Adrenal gland (tissue), 12 donors: ENCODE measurements around the gene PTPRD. TPM values are rescaled to one million over a fixed set of nuclear protein-coding genes. Genes with fewer than 3 reads are reported as not detected.

Source experiments
- DNase-seq, 7 donors: peaks; one replicate each; pipeline ENCODE4 v3.0.0-alpha.2; 2019 to 2020
- H3K27ac ChIP-seq, 5 donors: fragments of 200-600 bp; sonication (generic) in 4 of 5; 1 replicate in 3 of 5; 2 replicates in 2 of 5; pipeline versions ENCODE4 v1.5.1 to v1.8.0; 2016 to 2020; ENCODE audit warnings: mild to moderate bottlenecking in 1 of 5
- H3K27me3 ChIP-seq: fragments of 200-600 bp; 2 replicates; pipeline ENCODE4 v1.8.0; 2021
- H3K36me3 ChIP-seq, 2 donors: fragments of 200-600 bp; replicated peaks in 1 of 2; 1 replicate in 1 of 2; 2 replicates in 1 of 2; pipeline versions ENCODE4 v1.5.1 to v1.8.0; 2018 to 2022
- H3K4me1 ChIP-seq, 2 donors: fragments of 200-600 bp; replicated peaks in 1 of 2; 1 replicate in 1 of 2; 2 replicates in 1 of 2; pipeline versions ENCODE4 v1.5.1 to v1.8.0; 2018 to 2021
- H3K4me3 ChIP-seq, 4 donors: fragments of 200-600 bp; sonication (generic) in 3 of 4; one replicate each; pipeline ENCODE4 v1.5.1; 2016 to 2018
- H3K9me3 ChIP-seq, 3 donors: fragments of 200-600 bp; sonication (generic) in 1 of 3; replicated peaks in 1 of 3; 1 replicate in 2 of 3; 2 replicates in 1 of 3; pipeline versions ENCODE4 v1.5.1 to v1.8.0; 2016 to 2021
- POLR2A ChIP-seq, 2 donors: fragments of 450-650 bp; IDR thresholded peaks; one replicate each; pipeline ENCODE4 v1.6.1; 2017; ENCODE audit warnings: antibody characterized with exemption in 2 of 2, mild to moderate bottlenecking in 2 of 2, moderate library complexity in 1 of 2
- WGBS, 4 donors: extraction: QIAGEN DNeasy Blood & Tissue Kit in 2 of 4; methylation state at CpG; one replicate each; pipeline versions ENCODE4 v1.1.5 to v1.1.7; 2013 to 2017; 5-methylcytosine and 5-hydroxymethylcytosine counted together
- intact Hi-C, 2 donors: fragments of 100-400 bp; cut with DNase I; formaldehyde crosslinking; loops; one replicate each; pipeline versions ENCODE4 v1.14.1 to v1.15.0; 2022 to 2023
- polyA plus RNA-seq, 3 donors: library from polyadenylated mRNA; stranded (reverse); fragments of 200-250 nt in 2 of 3; fragments of 350-450 nt in 1 of 3; fragmentation: Illumina TruSeq in 1 of 3; extraction: RNeasy Lipid Tissue Mini Kit (QIAGEN cat#74804) in 1 of 3; gene quantifications; one replicate each; pipeline ENCODE4 v1.2.3, GENCODE V29; 2013 to 2014
- total RNA-seq, 9 donors: library from RNA; depleted of rRNA in 4 of 9; stranded (reverse); fragments of >200 nt in 4 of 9; fragments of 120-200 nt in 1 of 9; fragmentation: NEBNext Ultra II Directional in 1 of 9; extraction: Animal tissue kit (Norgen Biotek cat#: 25700) in 1 of 9; gene quantifications; one replicate each; pipeline versions ENCODE4 v1.1.0 to v1.2.4, GENCODE V29; 2013 to 2023
- TF ChIP-seq, protein P1 (sequence below), 6 experiments: fragments of 450-650 bp in 4 of 6; fragments of 200-600 bp in 2 of 6; sonication (generic) in 1 of 6; IDR thresholded peaks; 1 replicate in 5 of 6; 2 replicates in 1 of 6; pipeline versions ENCODE4 v1.5.1 to v1.8.0; 2016 to 2021; ENCODE audit warnings: antibody characterized with exemption in 6 of 6, mild to moderate bottlenecking in 2 of 6, moderate library complexity in 1 of 6
- donor health status: healthy with polysubstance abuse.
- donor health status: Bipolar disorder and iron deficiency.
- donor health status: DM: yes; HTN: yes; CAD: no.
- donor health status: DM: no; HTN: no; CAD: no.
- donor health status: DM: no; HTN: no; CAD: no.
- donor health status: DM: yes; HTN: yes; CAD: no.

The PTPRD gene
- total and polyA plus RNA-seq, 12 donors, result 0.61 to 71.2 (median 4.5) TPM

DNA sequence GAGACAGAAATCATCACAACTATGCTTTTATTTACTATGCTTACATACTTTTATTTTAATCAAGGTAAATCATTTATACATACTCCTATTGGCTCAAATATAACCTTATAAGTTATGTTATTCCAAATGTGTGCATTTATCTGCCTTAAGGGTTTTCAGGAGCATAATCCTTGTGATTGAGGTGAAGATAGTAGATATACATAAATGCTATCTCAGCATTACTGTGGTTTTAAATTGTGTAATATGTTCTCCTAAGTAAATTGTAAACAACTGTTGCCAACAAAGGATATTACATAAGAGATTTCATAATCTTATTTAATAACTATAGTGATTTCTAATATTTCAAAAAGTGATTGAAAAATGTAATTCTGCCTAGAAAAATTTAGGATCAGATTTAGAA lies 1438.4 kb downstream of the PTPRD start:
- H3K9me3 ChIP-seq, result no peaks in the 10 kb centered on the region

DNA sequence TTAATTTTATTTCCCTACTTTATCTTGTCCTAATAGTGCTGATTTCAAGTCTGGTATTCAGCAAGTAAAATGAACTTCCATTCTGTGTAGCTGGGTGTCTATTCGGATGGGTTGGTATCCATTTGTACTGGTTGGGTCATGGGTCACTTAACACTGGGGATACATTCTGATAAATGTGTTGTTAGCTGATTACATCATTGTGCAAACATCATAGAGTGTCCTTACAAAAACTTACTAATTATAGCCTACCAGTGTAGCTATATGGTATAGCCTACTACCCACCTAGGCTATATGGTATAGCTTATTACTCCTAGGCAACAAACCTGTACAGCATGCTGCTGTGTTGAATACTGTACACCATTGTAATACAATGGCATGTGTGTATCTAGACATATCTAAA lies 1439.5 kb downstream of the PTPRD start:
- Histone ChIP-seq H3K9me3 (no peaks in the 10 kb centered on the region), H3K4me1 (no peaks in the 10 kb centered on the region), H3K27me3 (no peaks in the 10 kb centered on the region), H3K36me3 (no peaks in the 10 kb centered on the region), H3K4me3 (no peak overlapping the region), H3K27ac (no peak overlapping the region)
- WGBS, 4 donors, result 71 to 78% (median 73%) methylated on average over 1 of the region's 1 CpG
- intact Hi-C loops, result no loop called here
- no peak for DNase-seq
- no peak for TF ChIP-seq POLR2A (IDR thresholded peaks at IDR 0.05)

More for the DNA sequence above, 1438.4 kb downstream of the PTPRD start:
- DNase-seq, result no peak
- intact Hi-C loops, result no loop called here
- Histone ChIP-seq H3K4me3 (no peak overlapping the region), H3K4me1 (no peaks in the 10 kb centered on the region), H3K36me3 (no peaks in the 10 kb centered on the region), H3K27me3 (no peaks in the 10 kb centered on the region), H3K27ac (no peak overlapping the region)
- TF ChIP-seq POLR2A (IDR thresholded peaks at IDR 0.05), result no peak
- TF ChIP-seq, protein P1, sequence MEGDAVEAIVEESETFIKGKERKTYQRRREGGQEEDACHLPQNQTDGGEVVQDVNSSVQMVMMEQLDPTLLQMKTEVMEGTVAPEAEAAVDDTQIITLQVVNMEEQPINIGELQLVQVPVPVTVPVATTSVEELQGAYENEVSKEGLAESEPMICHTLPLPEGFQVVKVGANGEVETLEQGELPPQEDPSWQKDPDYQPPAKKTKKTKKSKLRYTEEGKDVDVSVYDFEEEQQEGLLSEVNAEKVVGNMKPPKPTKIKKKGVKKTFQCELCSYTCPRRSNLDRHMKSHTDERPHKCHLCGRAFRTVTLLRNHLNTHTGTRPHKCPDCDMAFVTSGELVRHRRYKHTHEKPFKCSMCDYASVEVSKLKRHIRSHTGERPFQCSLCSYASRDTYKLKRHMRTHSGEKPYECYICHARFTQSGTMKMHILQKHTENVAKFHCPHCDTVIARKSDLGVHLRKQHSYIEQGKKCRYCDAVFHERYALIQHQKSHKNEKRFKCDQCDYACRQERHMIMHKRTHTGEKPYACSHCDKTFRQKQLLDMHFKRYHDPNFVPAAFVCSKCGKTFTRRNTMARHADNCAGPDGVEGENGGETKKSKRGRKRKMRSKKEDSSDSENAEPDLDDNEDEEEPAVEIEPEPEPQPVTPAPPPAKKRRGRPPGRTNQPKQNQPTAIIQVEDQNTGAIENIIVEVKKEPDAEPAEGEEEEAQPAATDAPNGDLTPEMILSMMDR (IDR thresholded peaks at IDR 0.05), result no peak

DNA sequence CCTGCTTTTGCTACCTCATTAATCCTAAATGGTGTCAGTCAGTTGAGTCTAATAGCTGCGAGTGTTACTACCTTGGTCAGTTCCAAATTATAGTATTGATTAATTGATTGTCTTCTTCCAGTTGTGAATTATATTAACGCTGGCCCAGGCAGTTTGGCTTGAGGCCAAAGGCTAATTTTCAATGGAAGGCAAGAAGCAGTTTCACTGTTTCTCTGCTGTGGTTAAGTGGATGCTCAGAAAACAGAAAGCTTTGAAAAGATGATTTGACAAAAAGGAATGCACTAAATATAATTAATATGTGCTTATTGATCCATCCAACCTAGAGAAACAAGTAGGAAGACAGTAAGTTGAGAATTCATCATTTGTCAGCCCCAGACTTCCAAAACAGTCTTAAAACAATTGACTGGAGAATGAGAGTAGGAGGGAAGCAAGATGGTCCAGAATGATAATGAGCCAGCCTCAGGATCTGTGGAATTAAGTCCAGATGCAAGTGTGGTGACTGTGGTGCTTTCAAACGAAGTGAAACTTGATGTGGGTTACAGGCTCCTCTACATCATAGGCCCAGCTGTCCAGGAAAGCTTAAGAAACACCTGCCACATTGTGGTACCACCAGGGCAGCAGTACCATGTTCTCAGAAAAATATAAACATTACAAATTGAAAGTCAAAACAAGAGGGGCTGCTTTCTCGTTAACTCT lies 1442.2 kb downstream of the PTPRD start:
- no peaks in the 10 kb centered on the region for H3K36me3 ChIP-seq
- H3K27me3 ChIP-seq, result no peaks in the 10 kb centered on the region
- H3K4me1 ChIP-seq, result no peaks in the 10 kb centered on the region
- intact Hi-C loops, result no loop called here
- no peak overlapping the region for H3K4me3 ChIP-seq
- WGBS, 4 donors, result 39 to 51% (median 47%) methylated on average over 4 of the region's 4 CpGs
- H3K9me3 ChIP-seq, result no peaks in the 10 kb centered on the region
- no peak for DNase-seq
- TF ChIP-seq, protein P1 (IDR thresholded peaks at IDR 0.05), result no peak
- no peak for TF ChIP-seq POLR2A (IDR thresholded peaks at IDR 0.05)
- no peak overlapping the region for H3K27ac ChIP-seq

DNA sequence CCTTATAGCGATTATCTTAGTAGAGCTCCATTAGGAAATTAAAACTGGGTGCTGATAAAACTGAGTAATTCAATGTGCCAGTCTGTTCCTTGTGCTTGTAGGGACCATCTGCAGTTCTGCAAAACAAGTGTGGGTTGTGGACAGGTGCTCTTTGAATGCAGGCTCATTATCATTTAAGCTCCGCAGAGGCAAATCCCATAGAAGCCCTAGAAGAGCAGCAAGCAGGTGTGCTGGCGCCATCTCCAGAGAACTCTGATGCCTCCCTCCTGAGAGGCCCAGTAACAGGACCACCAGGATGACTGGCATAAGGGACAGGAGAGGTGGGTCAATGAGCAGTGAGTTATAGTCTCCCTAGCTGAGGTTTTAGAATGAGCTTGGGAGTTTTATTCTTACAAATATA lies 1470.8 kb downstream of the PTPRD start:
- no peaks in the 10 kb centered on the region for H3K9me3 ChIP-seq
- 54 to 88% (median 69%) methylated on average over 3 of the region's 3 CpGs for WGBS, 4 donors
- H3K27ac ChIP-seq, result no peak overlapping the region
- no peaks in the 10 kb centered on the region for H3K27me3 ChIP-seq
- no peak for DNase-seq
- no peak overlapping the region for H3K4me3 ChIP-seq
- TF ChIP-seq, protein P1 (IDR thresholded peaks at IDR 0.05), result no peak
- no peak for TF ChIP-seq POLR2A (IDR thresholded peaks at IDR 0.05)
- H3K36me3 ChIP-seq, result no peaks in the 10 kb centered on the region
- H3K4me1 ChIP-seq, result no peaks in the 10 kb centered on the region
- intact Hi-C loops, result no loop called here

DNA sequence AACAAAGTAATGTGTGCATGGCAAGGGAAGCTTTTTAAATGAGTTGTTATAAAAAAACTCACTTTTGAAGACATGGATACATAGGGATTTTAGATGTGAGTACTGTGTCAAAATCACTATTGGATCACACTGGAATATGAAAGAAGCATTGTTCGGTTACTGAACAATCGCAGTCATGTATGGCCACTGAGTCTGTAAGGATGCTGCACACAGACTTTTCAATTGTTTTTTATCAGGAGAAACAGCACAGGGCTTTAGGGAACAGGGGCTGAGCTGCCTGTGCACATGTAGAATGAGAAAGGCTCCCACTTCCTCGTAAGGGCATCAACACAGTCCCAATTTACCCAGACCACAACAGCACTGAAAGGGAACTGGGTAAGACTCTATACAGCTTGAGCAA lies 1479.3 kb downstream of the PTPRD start:
- H3K4me3 ChIP-seq, result no peak overlapping the region
- no peak overlapping the region for H3K27ac ChIP-seq
- H3K9me3 ChIP-seq, result no peaks in the 10 kb centered on the region
- H3K36me3 ChIP-seq, result no peaks in the 10 kb centered on the region
- intact Hi-C loops, result no loop called here
- 80 to 88% (median 83%) methylated on average over 3 of the region's 3 CpGs for WGBS, 4 donors
- no peaks in the 10 kb centered on the region for H3K27me3 ChIP-seq
- no peaks in the 10 kb centered on the region for H3K4me1 ChIP-seq
- DNase-seq, result no peak
- no peak for TF ChIP-seq POLR2A (IDR thresholded peaks at IDR 0.05)
